ENCODE results near the gene AZIN2.
A peak's percentile ranks its signal among the peaks of the same experiment; 100 is the strongest.

Gene AZIN2

GRCh38 chr1:33157131-33157530 lies 76.2 kb downstream of the AZIN2 start:
- TF ChIP-seq, protein P1, sequence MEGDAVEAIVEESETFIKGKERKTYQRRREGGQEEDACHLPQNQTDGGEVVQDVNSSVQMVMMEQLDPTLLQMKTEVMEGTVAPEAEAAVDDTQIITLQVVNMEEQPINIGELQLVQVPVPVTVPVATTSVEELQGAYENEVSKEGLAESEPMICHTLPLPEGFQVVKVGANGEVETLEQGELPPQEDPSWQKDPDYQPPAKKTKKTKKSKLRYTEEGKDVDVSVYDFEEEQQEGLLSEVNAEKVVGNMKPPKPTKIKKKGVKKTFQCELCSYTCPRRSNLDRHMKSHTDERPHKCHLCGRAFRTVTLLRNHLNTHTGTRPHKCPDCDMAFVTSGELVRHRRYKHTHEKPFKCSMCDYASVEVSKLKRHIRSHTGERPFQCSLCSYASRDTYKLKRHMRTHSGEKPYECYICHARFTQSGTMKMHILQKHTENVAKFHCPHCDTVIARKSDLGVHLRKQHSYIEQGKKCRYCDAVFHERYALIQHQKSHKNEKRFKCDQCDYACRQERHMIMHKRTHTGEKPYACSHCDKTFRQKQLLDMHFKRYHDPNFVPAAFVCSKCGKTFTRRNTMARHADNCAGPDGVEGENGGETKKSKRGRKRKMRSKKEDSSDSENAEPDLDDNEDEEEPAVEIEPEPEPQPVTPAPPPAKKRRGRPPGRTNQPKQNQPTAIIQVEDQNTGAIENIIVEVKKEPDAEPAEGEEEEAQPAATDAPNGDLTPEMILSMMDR (IDR thresholded peaks at IDR 0.05; ENCODE audit: low read depth, low read length, missing control alignments) = no peak
- H3K4me3 ChIP-seq (replicated peaks; ENCODE audit: low read depth, low read length) = no peak overlapping the region

GRCh38 chr1:33158366-33158765 lies 77.4 kb downstream of the AZIN2 start:
- TF ChIP-seq, protein P1 (IDR thresholded peaks at IDR 0.05; ENCODE audit: low read depth, low read length, missing control alignments) = no peak
- DNase-seq (ENCODE audit: extremely low read depth, low read depth) = no peak
- H3K4me3 ChIP-seq (replicated peaks; ENCODE audit: low read depth, low read length) = no peak overlapping the region

More at GRCh38 chr1:33157131-33157530, 76.2 kb downstream of the AZIN2 start:
- DNase-seq (ENCODE audit: extremely low read depth, low read depth) = no peak

DNA sequence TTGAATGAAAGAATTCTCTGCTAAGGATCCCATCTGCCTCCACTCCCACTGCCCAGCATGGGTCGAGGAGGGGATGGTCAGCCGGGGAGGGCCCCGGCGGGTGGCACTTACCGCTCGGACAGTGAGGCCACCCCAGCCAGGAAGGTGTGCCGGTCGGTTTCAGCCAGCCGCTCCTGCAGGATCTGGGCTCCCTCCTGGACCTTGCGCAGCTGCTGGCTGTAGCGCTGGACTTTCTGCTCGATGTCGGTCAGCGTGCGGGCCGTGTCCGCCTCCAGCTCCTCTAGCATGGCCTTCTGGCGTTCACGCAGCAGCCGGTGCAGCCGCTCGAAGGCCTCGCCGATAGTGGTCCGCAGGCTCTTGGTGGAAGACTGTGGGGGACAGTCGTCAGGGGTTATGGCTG lies 78.6 kb downstream of the AZIN2 start:
- no peak for DNase-seq (ENCODE audit: extremely low read depth, low read depth)
- no peak overlapping the region for H3K4me3 ChIP-seq (replicated peaks; ENCODE audit: low read depth, low read length)
- TF ChIP-seq, protein P1 (IDR thresholded peaks at IDR 0.05; ENCODE audit: low read depth, low read length, missing control alignments) = no peak

DNA sequence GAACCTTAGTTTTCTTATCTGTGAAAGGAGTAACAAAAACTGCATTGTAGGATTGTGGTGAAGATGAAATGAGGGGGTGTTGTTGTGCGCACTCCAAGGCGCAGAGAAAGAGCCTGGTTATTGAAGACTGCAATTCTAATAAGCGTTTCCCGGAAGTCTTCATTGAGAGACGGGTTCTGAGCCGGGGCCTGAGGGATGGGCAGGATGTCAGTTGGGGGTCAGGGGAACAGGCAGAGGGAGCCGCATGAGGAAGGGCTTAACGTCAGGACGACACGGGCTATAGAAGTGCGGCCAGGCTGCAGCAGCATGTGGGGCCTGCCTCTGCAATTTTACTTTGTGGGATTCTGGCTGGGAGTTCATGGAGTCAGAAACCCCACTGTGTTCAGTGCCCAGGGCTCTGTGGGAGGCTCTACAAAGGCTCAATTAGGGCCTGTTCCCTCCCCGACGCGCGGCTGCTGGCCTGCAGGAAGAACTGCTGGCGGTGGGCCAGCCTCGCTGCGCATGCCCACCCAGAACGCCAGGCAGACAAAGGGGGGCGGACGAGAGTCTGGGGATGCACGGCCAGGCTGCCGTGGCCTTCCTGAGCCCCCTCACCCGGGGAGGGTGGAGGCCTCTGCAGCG lies 80.2 kb downstream of the AZIN2 start:
- TF ChIP-seq, protein P1 (IDR thresholded peaks at IDR 0.05; ENCODE audit: low read depth, low read length, missing control alignments) = no peak
- no peak overlapping the region for H3K4me3 ChIP-seq (replicated peaks; ENCODE audit: low read depth, low read length)
- DNase-seq (ENCODE audit: extremely low read depth, low read depth) = no peak

DNA sequence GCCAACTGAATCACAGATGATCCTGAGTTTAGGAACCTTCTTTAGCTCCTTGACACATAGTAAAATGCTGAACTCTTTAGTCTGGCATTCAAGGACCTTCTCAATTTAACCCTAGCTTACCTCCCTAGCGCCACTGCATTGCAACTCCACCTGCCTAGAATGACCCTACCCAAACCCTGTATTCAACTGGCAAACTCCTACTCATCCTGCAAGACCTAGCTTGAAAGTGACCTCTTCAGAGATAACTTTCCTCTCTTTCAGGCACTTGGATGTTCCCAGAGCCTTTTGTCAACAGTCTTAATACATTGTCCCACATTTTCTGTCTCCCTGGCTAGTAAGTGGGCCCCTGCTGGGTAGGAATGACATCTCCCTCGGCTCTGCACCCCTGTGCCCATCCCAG lies 81.2 kb downstream of the AZIN2 start:
- no peak overlapping the region for H3K4me3 ChIP-seq (replicated peaks; ENCODE audit: low read depth, low read length)
- no peak for DNase-seq (ENCODE audit: extremely low read depth, low read depth)
- TF ChIP-seq, protein P1 (IDR thresholded peaks at IDR 0.05; ENCODE audit: low read depth, low read length, missing control alignments) = no peak

DNA sequence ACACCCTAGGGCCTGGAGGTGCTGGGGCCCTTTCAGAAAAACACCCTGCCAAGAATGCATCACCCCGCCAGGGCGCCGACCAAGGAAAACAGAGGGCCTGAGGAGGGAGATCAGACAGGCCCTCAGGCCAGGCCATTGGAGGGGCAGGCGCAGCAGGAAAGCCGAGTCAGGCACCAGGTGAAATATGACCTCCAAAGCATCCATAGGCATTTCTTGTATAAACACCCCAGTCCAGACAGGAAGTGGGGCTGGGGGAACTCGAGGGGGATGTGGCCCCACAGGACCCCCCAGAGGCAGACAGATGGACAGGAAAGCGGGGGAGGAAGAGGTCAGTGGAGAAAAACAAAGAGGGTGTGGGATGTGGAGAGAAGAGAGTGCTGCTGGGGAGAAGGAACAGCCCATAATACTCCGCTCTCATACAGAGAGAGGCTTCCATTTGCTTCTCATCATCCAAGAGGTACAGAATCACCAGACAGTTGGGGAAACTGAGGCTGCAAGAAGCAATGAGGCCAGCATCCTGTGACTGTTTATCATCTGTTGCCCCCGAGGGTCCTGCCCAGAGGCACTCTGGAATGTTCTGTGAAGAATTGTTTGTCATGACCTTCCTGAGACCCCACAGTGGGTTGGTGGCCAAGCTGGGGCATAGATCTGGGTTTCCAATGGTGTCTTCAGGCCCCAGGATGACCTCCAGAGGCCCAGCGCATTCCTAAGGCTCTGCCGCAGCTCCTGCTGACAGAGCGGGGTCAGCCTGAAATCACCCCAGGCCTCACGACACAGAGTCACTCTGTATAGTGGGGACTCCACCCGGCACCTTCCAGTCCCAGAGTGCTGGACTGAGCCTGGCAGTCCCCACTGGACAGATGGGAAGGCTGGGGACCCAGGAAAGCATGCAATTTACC lies 82.9 kb downstream of the AZIN2 start:
- H3K4me3 ChIP-seq (replicated peaks; ENCODE audit: low read depth, low read length) = no peak overlapping the region
- TF ChIP-seq, protein P1 (IDR thresholded peaks at IDR 0.05; ENCODE audit: low read depth, low read length, missing control alignments) = no peak
- peak; percentile 38 for DNase-seq (ENCODE audit: extremely low read depth, low read depth)

Data from HFF-Myc (cell line).